ENCODE measurements around the gene ASPG. TPM values are rescaled to one million over a fixed set of nuclear protein-coding genes. Genes with fewer than 3 reads are reported as not detected.

ASPG gene
- total RNA-seq, 1 experiment from 2014 or later: not detected

- no peak for ATAC-seq
- TF ChIP-seq POLR2AphosphoS5 (IDR thresholded peaks at IDR 0.05; ENCODE audit: low read depth, low read length) (no peak), TCF7L2 (IDR thresholded peaks at IDR 0.05; ENCODE audit: low read depth, low read length) (no peak), REST (IDR thresholded peaks at IDR 0.05; ENCODE audit: insufficient read depth in 1 of 2, low read depth in 2 of 2, low read length in 1 of 2) (no peak)
- no peaks in the 10 kb centered on the region; the same call in 1 of the 2 replicates for H3K36me3 ChIP-seq (ENCODE audit: control insufficient read depth, insufficient read depth, low read length)
- DNase-seq (ENCODE audit: low read depth, low spot score): no peak
- no peaks in the 10 kb centered on the region for H3K4me1 ChIP-seq (ENCODE audit: control insufficient read depth, insufficient read depth, low read length)
- POLR2A ChIA-PET: no interaction called here
- BruUV-seq (replicated peaks): no TSS peak
- intact Hi-C loops (cut with micrococcal nuclease; ENCODE audit: unreplicated experiment): no loop called here
- no peak overlapping the region for H3K27ac ChIP-seq (ENCODE audit: low read length)
- in situ Hi-C loops (cut with HindIII; ENCODE audit: low pct_unique_long_range_greater_than_20kb, low sequenced_read_pairs): no loop called here
- H3K27me3 ChIP-seq (ENCODE audit: control insufficient read depth, insufficient read depth, low read length): no peaks in the 10 kb centered on the region; the same call in 1 of the 2 replicates
- CTCF ChIA-PET: no interaction called here
- no peak overlapping the region for H3K4me3 ChIP-seq (ENCODE audit: low read depth in 2 of 2, low read length in 2 of 2)
- H3K9me3 ChIP-seq (ENCODE audit: control insufficient read depth, insufficient read depth, low read depth, low read length): no peaks in the 10 kb centered on the region
These were observed 29.1 kb downstream of the ASPG start for GRCh38 chr14:104114421-104115130.

GRCh38 chr14:104115131-104115600 is 29.7 kb downstream of the ASPG start:
- POLR2A ChIA-PET: no interaction called here
- H3K36me3 ChIP-seq (ENCODE audit: control insufficient read depth, insufficient read depth, low read length): no peaks in the 10 kb centered on the region; the same call in 1 of the 2 replicates
- ATAC-seq: no peak
- no peaks in the 10 kb centered on the region for H3K4me1 ChIP-seq (ENCODE audit: control insufficient read depth, insufficient read depth, low read length)
- H3K4me3 ChIP-seq (ENCODE audit: low read depth in 2 of 2, low read length in 2 of 2): no peak overlapping the region
- CTCF ChIA-PET: no interaction called here
- no peak overlapping the region for H3K27ac ChIP-seq (ENCODE audit: low read length)
- TF ChIP-seq REST (IDR thresholded peaks at IDR 0.05; ENCODE audit: insufficient read depth in 1 of 2, low read depth in 2 of 2, low read length in 1 of 2) (no peak), TCF7L2 (IDR thresholded peaks at IDR 0.05; ENCODE audit: low read depth, low read length) (no peak), CTCF (IDR thresholded peaks at IDR 0.05) (no peak), SIN3A (IDR thresholded peaks at IDR 0.05; ENCODE audit: borderline replicate concordance, insufficient read depth, low read depth, low read length) (no peak), POLR2AphosphoS5 (IDR thresholded peaks at IDR 0.05; ENCODE audit: low read depth, low read length) (no peak)
- in situ Hi-C loops (cut with HindIII; ENCODE audit: low pct_unique_long_range_greater_than_20kb, low sequenced_read_pairs) (no loop called here), intact Hi-C loops (cut with micrococcal nuclease; ENCODE audit: unreplicated experiment) (no loop called here)
- DNase-seq (ENCODE audit: low read depth, low spot score): no peak
- H3K27me3 ChIP-seq (ENCODE audit: control insufficient read depth, insufficient read depth, low read length): no peaks in the 10 kb centered on the region; the same call in 1 of the 2 replicates
- BruUV-seq (replicated peaks): no TSS peak
- H3K9me3 ChIP-seq (ENCODE audit: control insufficient read depth, insufficient read depth, low read depth, low read length): no peaks in the 10 kb centered on the region

Measured in Panc1 (cell line).